NCI-H187 (cell line): ENCODE measurements around the gene RAC2.
"Not testable (repeated sequence)": the region's sequence is repeated elsewhere in the genome, so short reads cannot be mapped to it uniquely, and the experiment has no call there.

Source experiments
- DNase-seq, 2 experiments: peaks; one replicate each; lab custom pipeline; 2025; lab: John Stamatoyannopoulos, UW

RAC2 gene

DNA sequence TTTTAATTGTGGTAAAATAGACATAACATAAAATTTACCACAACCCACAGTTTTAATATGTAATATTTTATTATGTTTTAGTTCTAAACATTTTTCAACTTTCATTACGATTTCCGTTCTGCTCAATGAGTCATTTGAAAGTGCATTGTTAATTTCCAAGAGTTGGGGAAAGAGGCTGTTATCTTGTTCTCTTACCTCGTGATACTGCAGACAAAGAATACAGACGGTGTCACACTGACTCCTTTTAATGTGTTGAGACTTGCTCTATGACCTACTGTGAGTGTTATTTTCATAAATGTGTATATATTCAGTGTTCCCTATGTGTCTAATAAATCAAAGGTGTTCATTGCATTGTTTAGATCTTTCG lies 10.8 kb upstream of the RAC2 start:
- DNase-seq, result no peak

DNA sequence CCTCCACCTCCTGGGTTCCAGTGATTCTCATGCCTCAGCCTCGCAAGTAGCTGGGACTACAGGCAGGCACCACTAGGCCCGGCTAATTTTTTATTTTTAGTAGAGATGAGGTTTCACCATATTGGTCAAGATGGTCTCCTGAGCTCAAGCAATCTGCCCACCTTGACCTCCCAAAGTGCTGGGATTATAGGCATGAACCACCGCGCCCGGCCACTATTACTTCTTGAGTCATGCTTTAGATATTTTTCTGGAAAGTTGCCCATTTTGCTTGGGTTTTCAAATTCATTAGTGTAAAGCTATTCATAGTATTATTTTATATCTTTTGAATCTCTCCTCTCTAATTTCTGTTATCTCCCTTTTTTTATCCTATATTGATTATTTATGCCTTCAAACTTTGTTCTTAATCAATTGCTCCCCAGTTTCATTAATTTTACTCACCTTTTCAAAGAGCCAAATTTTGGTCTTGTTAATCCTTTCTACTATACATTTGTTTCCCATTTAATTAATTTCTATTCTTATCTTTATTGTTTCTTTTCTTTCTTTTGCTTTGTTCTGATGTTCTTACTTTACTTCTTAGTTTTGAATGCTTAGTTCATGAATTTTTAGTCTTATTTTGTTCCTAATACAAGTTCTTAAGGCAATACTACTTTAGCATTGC lies 10.3 kb upstream of the RAC2 start:
- DNase-seq, result no peak

DNA sequence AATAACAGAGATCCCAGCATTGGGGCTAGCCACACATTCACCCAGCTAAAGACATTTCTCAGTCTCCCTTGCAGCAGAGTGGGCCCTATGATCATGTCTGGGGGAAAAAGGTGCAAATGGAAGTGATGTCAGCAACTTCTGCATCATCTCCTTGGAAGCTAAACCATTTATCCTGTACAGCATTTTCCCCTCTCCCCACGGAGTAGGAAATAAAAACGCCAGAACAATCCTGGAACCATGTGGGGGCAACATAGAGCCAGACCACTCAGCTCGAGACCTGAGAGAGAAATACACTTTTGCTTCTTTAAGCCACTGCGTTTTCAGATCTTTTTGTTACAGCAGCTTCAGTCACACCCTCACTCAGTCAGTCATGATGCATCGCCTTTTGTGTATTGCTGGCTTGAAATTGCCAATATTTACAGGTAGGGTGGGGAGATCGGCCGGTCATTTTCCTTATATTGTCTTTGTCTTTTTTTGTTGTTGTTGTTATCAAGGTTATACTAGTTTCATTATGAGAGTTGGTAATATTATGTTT lies 9.1 kb upstream of the RAC2 start:
- no peak for DNase-seq

DNA sequence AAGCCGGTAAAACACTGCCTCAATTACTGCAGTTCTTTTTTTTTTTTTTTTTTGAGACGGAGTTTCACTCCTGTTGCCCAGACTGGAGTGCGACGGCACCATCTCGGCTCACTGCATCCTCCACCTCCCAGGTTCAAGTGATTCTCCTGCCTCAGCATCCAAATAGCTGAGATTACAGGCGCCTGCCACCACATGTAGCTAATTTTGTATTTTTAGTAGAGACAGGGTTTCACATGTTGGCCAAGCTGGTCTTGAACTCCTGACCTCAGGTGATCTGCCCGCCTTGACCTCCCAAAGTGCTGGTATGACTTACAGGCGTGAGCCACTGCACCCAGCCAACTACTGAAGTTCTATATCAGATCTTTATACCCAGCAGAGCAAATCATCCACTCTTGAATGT lies 7.8 kb upstream of the RAC2 start:
- not testable (repeated sequence) for DNase-seq

DNA sequence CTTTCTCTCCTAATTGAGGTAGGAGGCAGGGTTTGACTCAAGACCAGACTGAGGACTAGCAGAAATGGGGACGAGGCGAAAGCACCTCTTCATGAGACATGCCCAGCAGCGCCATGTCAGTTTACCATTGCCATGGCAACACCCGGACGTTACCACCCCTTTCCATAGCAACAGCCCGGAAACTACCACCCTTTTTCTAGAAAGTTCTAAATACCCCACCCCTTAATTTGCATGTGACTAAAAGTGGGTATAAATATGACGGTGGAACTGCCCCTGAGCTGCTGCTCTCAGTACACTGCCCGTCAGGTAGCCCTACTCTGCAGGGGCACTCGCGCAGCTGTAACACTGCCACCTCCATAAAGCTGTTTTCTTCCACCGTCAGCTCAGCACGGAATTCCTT lies 5.9 kb upstream of the RAC2 start:
- no peak for DNase-seq

DNA sequence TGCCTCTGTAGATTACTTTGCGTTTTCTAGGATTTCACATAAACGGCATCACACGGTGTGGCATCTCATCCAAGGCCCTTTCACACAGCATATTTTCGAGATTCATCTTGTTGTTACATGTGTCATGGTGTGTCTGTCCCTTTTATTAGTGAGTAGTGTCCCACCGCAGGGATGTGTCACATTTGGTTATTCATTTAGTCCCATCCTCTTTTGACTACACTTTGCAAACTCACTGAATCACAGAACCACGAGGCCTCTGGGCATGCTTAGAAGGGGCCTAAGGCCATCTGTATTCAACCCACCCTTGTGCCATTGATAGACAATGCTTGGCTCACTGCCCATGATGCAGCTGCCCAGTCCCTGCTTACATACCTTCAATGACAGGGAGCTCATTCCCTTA lies 4.2 kb upstream of the RAC2 start:
- no peak for DNase-seq

DNA sequence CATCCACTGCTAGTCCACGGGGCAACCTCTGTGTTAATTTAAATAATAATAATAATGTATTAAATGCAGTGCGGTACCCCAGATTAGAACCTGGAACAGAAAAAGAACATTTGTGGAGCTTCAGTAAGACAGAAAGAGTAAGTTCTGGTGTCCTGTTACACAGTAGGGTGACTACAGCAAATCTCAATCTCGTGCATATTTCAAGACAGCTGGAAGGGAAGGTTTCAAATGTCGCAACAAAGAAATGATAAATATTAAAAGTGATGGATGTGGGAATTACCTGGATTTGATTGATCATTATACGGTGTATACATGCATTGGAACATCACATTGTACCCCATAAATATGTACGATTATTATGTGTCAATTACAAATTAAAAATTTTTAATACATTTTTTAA lies 1.7 kb upstream of the RAC2 start:
- no peak for DNase-seq

DNA sequence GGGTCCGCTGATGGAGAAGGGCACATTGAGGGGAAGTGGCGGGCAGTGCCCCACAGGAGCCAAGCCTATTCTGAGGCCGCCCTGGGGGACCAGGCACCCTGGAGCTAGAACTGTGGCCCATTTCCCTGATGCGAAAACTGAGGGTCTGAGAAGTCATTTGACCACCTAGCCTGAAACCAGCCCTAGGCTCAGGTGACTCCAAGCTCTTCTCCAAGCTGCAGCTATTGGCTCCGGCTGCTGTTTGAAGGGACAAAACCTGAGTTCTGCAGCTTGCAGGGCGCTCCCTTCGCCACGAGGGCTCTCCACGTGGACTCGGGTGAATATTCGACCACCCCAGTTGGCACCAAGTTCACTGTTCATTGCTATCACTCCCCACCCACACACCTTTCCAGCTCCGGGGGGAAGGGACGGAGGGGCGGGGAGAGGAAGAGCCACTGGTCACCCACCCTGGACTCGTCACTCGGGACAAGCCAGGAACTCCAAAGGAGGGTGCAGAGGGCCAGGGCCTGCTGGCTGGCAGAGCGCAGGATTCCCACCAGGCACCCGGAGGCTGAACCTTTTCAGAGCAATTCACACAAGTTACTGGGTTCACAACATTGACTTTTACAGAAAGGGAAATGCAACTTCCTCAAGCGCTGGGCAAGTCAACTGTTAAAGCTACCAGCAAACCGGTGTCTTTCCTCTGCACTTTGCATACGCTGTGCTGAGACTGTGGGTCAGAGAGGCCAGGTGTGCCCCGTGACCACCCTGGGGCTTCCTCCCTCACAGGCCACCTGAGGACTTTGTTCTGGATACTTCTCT lies 1.1 kb upstream of the RAC2 start:
- DNase-seq, result no peak

DNA sequence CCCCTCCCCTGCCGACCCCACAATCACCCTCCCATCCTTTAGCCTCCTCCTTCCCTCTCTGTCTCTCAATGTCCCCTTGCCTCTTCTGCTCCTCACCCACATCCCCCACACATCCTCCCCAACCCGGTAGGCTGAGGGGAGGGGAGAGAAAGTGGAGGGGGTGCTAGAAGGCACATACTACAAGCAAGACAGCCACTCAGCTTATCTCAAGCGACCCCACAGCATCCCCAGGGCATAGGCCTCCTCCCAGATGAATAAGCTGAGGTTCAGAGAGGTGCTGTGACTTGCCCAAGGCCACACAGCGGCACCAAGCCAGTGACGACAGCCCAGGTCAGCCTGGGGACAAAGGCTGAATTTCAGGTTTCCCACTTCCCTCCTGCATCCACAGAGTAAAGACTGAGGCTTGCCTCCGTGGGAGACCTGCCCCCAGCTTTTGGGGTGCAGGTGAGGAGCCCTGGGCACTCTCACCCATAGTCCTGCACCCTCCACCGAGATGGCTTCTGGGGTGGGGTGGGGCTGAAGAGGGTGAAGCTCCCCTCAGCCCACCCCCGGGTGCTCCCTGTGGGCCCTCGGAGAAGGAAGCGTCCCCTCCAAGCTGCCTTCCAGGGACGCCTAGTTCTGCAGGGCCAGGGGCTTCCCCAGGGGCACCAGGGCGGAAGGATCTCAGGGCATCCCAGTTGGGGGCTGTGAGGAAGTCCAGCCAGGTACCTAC lies 511 bp downstream of the RAC2 start:
- DNase-seq, result no peak

DNA sequence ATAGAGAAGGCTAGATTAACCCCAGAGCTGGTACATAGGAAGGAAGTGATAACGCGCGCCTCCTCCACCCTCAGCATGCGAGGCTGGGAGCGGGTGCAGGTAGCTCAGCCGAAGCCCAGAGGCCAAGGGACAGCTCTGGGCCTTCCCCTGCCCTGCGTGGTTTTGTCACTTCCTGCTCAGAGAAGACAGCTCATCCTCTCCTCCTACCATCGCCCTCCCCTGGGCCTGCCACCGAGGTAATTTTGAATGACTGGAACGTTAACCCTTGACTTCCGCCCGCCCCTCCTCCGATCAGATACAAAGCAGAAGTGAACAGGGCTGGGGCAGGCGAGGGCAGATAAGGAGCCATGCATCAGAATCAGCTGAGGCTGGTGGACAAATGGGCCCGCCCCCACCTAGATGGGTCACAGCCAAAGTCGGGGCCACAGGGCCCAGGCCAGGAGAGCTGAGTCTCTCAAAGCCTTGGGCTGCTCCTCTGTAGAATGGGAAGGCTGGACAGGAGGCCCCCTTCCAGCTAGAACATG lies 1.6 kb downstream of the RAC2 start:
- no peak for DNase-seq

DNA sequence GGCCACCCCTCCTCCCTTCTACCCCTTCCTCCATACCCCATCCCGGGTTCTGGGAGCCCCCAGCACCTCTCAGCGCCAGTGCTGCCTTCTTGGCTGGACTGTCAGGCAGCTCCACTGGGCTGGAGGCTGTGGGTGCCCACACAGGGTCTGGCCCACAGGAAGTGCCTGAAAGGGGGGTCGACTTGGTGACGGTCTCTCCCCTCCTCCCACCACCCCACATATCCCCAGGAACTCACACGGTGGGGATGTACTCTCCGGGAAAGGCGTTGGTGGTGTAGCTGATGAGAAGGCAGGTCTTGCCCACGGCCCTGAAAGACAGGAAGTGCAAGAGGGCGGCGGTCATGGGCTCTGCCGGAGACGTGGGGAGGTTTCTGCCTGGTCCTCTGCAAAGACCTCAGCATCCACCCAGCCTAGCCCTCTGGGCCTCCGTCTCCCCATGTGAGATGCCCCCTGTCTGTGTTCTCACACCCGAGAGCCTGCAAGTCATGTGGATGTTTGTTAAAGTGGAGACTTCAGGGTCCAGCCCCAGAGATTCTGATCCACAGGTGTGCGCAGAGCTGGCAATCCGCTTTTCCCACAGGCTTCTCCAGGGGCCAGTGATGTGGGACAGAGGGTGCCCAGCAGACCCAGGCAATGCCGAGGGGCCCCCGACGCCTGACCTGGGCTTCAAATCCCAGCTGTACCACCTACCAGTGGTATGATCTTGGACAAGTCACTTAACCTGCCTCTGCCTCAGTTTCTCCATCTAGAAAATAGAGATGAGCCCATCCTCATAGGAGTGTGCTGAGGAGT lies 2.5 kb downstream of the RAC2 start:
- no peak for DNase-seq

DNA sequence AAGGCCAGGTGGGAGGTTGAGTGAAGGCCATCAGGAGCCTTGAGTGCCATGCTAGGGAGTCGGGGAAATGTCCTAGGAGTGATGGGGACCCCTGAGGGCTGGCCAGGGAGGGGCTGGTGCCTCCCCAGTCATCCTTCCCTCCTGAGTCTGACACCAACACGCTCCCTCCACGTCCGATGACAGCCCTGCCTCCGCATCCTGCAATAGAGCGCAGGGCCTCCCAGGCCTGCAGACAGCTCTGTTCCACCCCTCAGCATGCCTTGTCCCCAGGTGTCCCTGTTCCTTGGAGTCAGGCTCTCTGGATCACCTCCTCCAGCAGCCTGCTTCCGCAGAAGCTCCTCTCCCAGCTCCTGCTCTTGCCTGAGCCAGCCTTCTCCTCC lies 3.1 kb downstream of the RAC2 start:
- no peak for DNase-seq

DNA sequence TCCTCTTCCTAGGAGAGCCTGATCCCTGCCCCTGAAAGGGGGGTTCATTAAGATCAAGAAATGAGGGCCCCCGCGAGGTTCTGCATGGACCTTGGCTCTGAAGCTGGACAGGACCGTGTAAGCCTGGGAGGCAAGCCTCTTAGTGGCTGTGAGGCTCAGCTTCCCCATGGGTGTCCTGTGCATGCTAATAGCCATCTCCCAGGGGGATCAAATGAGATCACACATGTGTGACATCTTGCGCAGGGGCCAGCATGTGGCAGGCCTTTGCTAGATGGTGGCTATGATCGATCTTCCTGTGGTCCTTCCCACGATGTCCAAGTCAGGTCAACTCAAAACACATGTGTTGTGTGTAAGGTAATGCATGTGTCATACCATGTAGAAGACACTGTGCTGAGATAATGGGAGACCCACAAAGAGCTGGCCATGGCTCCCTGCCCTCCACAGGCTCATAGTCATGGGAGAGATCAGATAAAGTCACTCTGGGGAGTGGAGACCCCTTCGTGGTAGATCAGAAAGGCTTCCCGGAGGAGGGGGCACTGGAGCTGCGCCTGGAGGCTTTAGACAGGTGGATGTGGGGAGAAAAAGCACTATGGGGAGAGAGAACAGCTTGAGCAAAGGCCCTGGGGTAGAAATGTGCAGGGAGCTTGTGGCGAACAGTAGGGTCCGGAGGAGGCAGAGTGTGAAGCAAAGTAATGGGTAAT lies 3.7 kb downstream of the RAC2 start:
- DNase-seq, result no peak

DNA sequence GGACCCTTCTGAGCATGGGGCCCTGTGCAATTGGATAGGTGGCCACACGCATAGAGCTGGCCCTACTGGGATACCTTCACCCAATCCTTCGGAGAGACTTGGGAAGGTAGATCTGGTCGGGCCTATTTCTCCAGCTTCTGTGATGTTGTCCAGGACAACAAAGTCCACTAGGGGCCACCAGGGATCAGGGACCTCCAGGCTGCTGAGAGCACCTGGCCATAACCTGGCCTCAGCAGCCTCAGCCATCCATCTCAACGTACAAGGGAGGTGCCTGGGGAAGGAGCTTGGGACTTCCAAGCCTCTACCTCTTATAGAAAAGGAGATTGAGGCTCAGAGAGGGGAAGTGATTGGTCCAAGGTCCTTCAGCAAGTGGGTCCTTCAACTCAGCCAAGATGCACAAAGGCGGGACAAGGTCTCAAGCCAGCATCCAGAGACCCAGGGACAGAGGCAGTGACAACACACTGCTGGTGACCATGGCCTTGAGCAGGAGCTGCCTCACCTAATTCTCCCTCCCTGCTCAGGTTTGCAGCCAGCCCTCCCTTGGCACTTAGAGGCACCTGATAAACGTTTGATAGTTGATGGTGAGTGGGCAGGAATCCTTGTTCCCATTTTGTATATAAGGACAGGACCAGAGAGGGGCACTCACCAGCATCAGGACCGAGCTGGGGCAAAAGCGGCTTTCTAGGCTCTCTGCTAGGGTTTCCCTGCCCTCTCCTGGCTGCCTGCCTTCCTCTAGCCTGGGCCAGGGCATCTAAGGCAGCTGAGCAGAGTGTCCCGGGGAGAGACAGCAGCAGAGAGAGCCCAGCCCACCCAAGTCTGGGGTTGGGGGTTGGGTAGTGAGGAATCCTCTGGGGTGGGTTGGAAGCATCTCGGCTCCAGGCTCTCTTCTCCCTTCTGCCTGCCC lies 4.5 kb downstream of the RAC2 start:
- DNase-seq, result no peak

DNA sequence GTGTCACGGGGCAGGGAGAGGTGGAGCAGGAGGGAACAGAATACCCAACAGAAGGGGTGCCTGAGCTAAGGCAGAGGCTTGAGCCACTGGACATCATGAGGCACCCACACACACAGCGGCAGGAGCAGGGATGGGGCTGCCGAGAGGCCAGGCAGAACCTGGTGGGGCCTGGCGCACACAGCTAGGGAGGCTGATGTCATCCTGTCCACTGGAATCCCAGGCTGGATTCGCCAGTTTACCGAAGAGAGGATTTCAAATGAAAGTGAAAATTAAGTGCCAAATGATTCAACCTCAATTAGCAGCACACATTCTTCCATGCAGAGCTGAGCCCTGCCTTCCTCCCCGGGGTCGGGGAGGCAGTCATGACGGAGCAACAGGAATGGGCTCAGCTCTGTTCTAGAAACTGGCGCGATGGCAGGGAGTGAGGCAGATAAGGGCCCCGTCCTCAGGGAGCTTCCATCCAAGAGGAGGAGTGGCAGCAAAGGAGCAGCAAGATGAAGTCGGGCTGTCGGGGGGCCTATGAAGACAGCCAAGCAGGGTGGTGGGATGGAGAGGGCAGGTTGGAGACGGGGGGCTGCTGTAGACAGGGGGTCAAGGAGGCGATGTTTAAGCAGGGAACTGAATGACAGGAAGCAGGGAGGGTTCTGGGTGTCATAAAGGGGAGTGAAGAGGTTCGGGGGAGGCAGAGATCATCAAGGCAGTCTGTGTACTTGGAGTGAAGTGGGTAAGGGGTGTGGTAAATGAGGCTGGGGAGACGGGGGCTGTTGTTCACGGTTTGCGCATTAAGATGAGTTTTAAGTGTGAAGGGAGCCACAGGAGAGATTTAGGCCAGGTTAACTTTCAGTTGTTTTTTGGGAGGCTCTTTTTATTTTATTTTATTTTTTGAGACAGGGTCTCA lies 6.4 kb downstream of the RAC2 start:
- DNase-seq, result no peak

DNA sequence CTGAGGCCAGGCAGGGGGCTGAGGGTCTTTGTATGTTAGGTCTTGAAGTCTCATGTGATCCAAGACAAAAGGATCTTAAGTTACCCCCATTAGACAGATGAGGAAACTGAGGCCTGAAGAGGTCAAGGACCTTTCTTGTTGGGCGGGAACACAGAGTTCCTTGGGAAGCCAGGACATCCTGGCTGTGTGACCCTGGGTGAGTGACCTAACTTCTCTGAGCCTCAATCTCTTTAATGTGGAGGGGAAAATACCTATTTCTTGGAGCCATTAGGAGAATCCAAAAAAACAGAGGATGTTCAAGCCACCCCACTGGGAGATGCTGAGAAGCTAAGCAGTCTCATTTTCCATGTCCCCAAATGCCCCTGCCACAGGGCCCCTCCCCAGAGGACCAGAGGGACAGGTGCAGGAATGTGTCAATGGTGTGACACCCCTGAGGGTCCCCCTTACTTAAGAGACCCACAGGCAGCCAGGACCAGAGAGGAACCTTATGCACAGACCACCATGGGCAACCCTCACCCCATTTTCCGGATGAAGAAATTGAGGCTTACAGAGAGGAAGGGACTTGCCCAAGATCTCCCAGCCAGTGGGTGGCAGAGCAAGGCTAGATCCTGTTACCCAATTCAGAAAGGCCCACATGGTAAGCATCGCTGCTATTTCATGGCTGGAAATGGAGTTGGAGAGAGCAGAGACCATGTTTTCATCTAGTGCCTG lies 8.0 kb downstream of the RAC2 start:
- no peak for DNase-seq

DNA sequence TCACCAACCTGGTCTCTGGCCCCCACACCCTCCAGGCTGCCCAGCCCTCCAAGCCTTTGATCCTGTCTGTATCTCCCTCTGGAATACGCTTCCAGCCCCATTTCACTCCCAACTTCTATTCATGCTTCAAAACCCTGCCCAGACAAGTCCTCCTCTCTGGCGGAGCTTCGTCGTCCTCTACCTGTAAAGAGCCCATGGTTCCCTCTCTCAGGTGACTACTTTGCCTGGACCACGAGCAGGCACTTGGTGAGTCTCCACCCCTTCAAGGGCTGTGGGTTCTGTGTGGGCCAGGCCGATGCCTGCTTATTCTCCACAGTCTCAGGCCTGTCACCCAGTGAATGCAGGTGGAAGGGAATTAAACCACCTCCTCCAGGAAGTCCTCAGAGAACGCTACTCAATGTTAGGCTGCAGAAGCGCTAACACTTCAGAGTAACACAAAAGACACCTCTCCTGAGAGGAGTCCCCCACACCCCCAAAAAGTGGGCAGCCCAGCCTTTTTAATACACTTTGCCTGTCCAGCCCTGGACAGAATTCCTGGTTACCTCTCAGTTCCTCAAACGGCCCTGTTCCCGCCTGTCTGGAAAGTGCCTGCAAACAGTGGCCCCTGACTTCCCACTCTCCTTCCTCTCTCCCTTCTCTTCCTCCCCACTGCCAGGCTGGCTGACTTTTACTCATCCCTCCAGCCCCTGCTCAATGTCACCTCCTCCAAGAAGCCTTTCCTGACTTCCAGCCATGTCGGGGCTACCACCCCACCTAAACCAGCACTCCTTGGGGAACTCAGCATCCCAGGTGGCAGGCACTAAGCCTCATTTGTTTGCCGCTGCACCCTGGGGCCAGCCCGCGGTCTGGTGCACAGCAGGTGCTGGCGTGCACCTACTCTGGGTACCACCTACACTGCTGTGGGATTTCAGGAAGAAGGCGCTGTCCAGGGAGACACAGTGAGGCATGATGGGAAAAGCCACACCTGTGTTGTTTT lies 9.0 kb downstream of the RAC2 start:
- DNase-seq, result no peak
